Prostate gland (tissue), 2 donors: ENCODE results near the gene TMCC1. TPM values are rescaled to one million over a fixed set of nuclear protein-coding genes. Genes with fewer than 3 reads are reported as not detected.

ENCODE experiments used
- DNase-seq: peaks from one replicate; pipeline ENCODE4 v3.0.0-alpha.2; 2019; ENCODE audit warnings: low spot score
- H3K27ac ChIP-seq, 2 donors: fragments of 200-600 bp; sonication (generic); 2 replicates each; pipeline ENCODE4 v1.5.1; 2017 to 2019
- H3K27me3 ChIP-seq: fragments of 200-600 bp; sonication (generic); replicated peaks from 2 replicates; pipeline ENCODE4 v1.5.1; 2019; ENCODE audit not compliant: insufficient read depth
- H3K36me3 ChIP-seq, 2 donors: fragments of 200-600 bp; sonication (generic); 1 replicate in 1 of 2; 2 replicates in 1 of 2; pipeline versions ENCODE4 v1.5.1 to v1.8.1; 2017 to 2019
- H3K4me1 ChIP-seq: fragments of 200-600 bp; sonication (generic); replicated peaks from 2 replicates; pipeline ENCODE4 v1.5.1; 2019
- H3K4me3 ChIP-seq, 2 donors: fragments of 200-600 bp; sonication (generic); 2 replicates each; pipeline ENCODE4 v1.5.1; 2017 to 2019
- H3K9me3 ChIP-seq: fragments of 200-600 bp; sonication (generic); 2 replicates; pipeline ENCODE4 v1.5.1; 2017
- POLR2A ChIP-seq: fragments of 450-650 bp; IDR thresholded peaks from one replicate; pipeline ENCODE4 v1.6.1; 2016; ENCODE audit warnings: antibody characterized with exemption, mild to moderate bottlenecking
- POLR2AphosphoS5 ChIP-seq: sonication (generic); formaldehyde crosslinking; IDR thresholded peaks from one replicate; pipeline ENCODE4 v1.6.1; 2017; ENCODE audit warnings: antibody characterized with exemption
- WGBS: methylation state at CpG from one replicate; pipeline ENCODE4 v1.1.5; 2018; 5-methylcytosine and 5-hydroxymethylcytosine counted together
- intact Hi-C: fragments of 100-400 bp; cut with DNase I; formaldehyde crosslinking; loops from one replicate; pipeline ENCODE4 v1.14.2; 2022
- total RNA-seq, 2 donors: library from RNA; depleted of rRNA; stranded (reverse); fragments of >200 nt; gene quantifications; one replicate each; pipeline ENCODE4 v1.1.0, GENCODE V29; 2016
- TF ChIP-seq, protein P1 (sequence below), 4 experiments: fragments of 200-600 bp in 2 of 4; fragments of 450-650 bp in 2 of 4; sonication (generic) in 2 of 4; IDR thresholded peaks; 1 replicate in 3 of 4; 2 replicates in 1 of 4; pipeline ENCODE4 v1.5.1; 2016 to 2019; ENCODE audit warnings: antibody characterized with exemption in 4 of 4, mild to moderate bottlenecking in 2 of 4, moderate library complexity in 2 of 4

Gene TMCC1
- total RNA-seq, 2 donors from 2014 or later = 27.6 to 43.9 TPM

GRCh38 chr3:129624347-129625071 lies 269.0 kb downstream of the TMCC1 start:
- intact Hi-C loops = loop anchor here (10.0 kb wide), 1 partner anchor 200 kb away; no protein-coding TSS in a partner anchor
- Histone ChIP-seq H3K4me1 (peaks cover 5% of the 10 kb centered on the region), H3K27me3 (no peaks in the 10 kb centered on the region), H3K4me3 (no peak overlapping the region), H3K27ac (peak overlapping the region in 1 of 2 donors; percentile 7), H3K36me3 (no peaks in the 10 kb centered on the region), H3K9me3 (no peaks in the 10 kb centered on the region)
- TF ChIP-seq POLR2AphosphoS5 = no peak
- TF ChIP-seq, protein P1, sequence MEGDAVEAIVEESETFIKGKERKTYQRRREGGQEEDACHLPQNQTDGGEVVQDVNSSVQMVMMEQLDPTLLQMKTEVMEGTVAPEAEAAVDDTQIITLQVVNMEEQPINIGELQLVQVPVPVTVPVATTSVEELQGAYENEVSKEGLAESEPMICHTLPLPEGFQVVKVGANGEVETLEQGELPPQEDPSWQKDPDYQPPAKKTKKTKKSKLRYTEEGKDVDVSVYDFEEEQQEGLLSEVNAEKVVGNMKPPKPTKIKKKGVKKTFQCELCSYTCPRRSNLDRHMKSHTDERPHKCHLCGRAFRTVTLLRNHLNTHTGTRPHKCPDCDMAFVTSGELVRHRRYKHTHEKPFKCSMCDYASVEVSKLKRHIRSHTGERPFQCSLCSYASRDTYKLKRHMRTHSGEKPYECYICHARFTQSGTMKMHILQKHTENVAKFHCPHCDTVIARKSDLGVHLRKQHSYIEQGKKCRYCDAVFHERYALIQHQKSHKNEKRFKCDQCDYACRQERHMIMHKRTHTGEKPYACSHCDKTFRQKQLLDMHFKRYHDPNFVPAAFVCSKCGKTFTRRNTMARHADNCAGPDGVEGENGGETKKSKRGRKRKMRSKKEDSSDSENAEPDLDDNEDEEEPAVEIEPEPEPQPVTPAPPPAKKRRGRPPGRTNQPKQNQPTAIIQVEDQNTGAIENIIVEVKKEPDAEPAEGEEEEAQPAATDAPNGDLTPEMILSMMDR (IDR thresholded peaks at IDR 0.05) = no peak
- no peak for TF ChIP-seq POLR2A
- DNase-seq = no peak
- 83% methylated on average over 11 of the region's 11 CpGs for WGBS

- intact Hi-C loops = loop anchor here (10.0 kb wide), 1 partner anchor 201 kb away; no protein-coding TSS in a partner anchor
- DNase-seq = no peak
- Histone ChIP-seq H3K4me3 (no peak overlapping the region), H3K27ac (peak overlapping the region in 1 of 2 donors; percentile 49), H3K4me1 (peaks cover 5% of the 10 kb centered on the region), H3K9me3 (no peaks in the 10 kb centered on the region), H3K27me3 (no peaks in the 10 kb centered on the region), H3K36me3 (no peaks in the 10 kb centered on the region)
- WGBS = 37% methylated on average over 17 of the region's 17 CpGs
- TF ChIP-seq POLR2A (no peak), POLR2AphosphoS5 (no peak)
- TF ChIP-seq, protein P1 (IDR thresholded peaks at IDR 0.05) = no peak
Measured at GRCh38 chr3:129623447-129624118, 269.9 kb downstream of the TMCC1 start.

DNA sequence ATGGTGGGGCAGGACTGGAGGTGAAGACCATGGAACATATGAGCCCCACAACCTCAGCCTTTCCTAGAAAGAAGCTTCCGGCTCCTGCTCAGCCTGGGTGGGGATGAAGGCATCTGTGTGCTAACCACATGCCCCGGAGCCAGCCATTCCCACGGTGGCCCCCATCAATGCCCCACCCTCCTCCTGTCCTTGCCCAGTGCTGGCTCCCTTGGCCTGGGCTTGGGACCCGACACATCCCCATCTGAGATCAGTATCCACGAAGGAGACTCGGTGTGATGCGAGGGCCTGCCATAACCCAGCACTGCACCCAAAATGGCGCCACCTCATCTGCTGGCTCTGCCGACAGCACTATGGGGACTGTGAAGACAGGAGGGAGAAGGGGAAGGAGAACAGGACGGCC lies 270.6 kb downstream of the TMCC1 start:
- Histone ChIP-seq H3K4me3 (no peak overlapping the region), H3K9me3 (no peaks in the 10 kb centered on the region), H3K27me3 (no peaks in the 10 kb centered on the region), H3K27ac (peak overlapping the region in 1 of 2 donors; percentile 49), H3K36me3 (no peaks in the 10 kb centered on the region), H3K4me1 (peaks cover 5% of the 10 kb centered on the region)
- DNase-seq = no peak
- intact Hi-C loops = loop anchor here (10.0 kb wide), 1 partner anchor 202 kb away; no protein-coding TSS in a partner anchor
- WGBS = 93% methylated on average over 10 of the region's 10 CpGs
- TF ChIP-seq, protein P1 (IDR thresholded peaks at IDR 0.05) = no peak
- no peak for TF ChIP-seq POLR2AphosphoS5
- no peak for TF ChIP-seq POLR2A

GRCh38 chr3:129622226-129622874 lies 271.2 kb downstream of the TMCC1 start:
- H3K4me1 ChIP-seq = peaks cover 5% of the 10 kb centered on the region

More at GRCh38 chr3:129622226-129622874, 271.2 kb downstream of the TMCC1 start:
- TF ChIP-seq POLR2AphosphoS5 (no peak), POLR2A (no peak)
- TF ChIP-seq, protein P1 (IDR thresholded peaks at IDR 0.05) = no peak
- H3K36me3 ChIP-seq = no peaks in the 10 kb centered on the region
- no peak overlapping the region for H3K4me3 ChIP-seq
- no peak overlapping the region for H3K27ac ChIP-seq
- 74% methylated on average over 9 of the region's 12 CpGs for WGBS
- no peaks in the 10 kb centered on the region for H3K9me3 ChIP-seq
- intact Hi-C loops = loop anchor here (10.0 kb wide), 1 partner anchor 202 kb away; no protein-coding TSS in a partner anchor
- H3K27me3 ChIP-seq = no peaks in the 10 kb centered on the region
- no peak for DNase-seq
